Measurements from ENCODE around the gene SH2D1B. TPM values are rescaled to one million over a fixed set of nuclear protein-coding genes. Genes with fewer than 3 reads are reported as not detected.

SH2D1B gene
- total and polyA plus RNA-seq, 2 experiments from 2014 or later: not detected

- H3K79me2 ChIP-seq (replicated peaks; ENCODE audit: insufficient read depth): no peaks in the 10 kb centered on the region
- TF ChIP-seq JUNB (IDR thresholded peaks at IDR 0.05; ENCODE audit: unreplicated experiment): no peak
- no peak for TF ChIP-seq EZH2phosphoT487 (IDR thresholded peaks at IDR 0.05; ENCODE audit: unreplicated experiment)
- TF ChIP-seq CREB1 (CRISPR knock-in tag; IDR thresholded peaks at IDR 0.05; ENCODE audit: low read depth): no peak
- TF ChIP-seq POLR2AphosphoS5 (IDR thresholded peaks at IDR 0.05; ENCODE audit: low read depth): no peak
- TF ChIP-seq CTCF (conservative IDR thresholded peaks at IDR 0.05; ENCODE audit: low read depth in 2 of 2): no peak
- no peak for TF ChIP-seq REST (IDR thresholded peaks at IDR 0.05; ENCODE audit: unreplicated experiment)
- TF ChIP-seq ZNF331 (CRISPR knock-in tag; IDR thresholded peaks at IDR 0.05; ENCODE audit: low read depth): no peak
- TF ChIP-seq STAT1 (IDR thresholded peaks at IDR 0.05; ENCODE audit: unreplicated experiment): no peak
- TF ChIP-seq ZNF114 (CRISPR knock-in tag; IDR thresholded peaks at IDR 0.05): no peak
- TF ChIP-seq EZH2 (IDR thresholded peaks at IDR 0.05; ENCODE audit: low read depth, unreplicated experiment): no peak
- TF ChIP-seq NANOG (IDR thresholded peaks at IDR 0.05; ENCODE audit: borderline replicate concordance): no peak
- TF ChIP-seq ZNF462 (CRISPR knock-in tag; IDR thresholded peaks at IDR 0.05): no peak
- TF ChIP-seq, protein P1, sequence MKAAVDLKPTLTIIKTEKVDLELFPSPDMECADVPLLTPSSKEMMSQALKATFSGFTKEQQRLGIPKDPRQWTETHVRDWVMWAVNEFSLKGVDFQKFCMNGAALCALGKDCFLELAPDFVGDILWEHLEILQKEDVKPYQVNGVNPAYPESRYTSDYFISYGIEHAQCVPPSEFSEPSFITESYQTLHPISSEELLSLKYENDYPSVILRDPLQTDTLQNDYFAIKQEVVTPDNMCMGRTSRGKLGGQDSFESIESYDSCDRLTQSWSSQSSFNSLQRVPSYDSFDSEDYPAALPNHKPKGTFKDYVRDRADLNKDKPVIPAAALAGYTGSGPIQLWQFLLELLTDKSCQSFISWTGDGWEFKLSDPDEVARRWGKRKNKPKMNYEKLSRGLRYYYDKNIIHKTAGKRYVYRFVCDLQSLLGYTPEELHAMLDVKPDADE (IDR thresholded peaks at IDR 0.05): no peak
- H3K36me3 ChIP-seq (ENCODE audit: insufficient read depth): no peaks in the 10 kb centered on the region
- H3K4me3 ChIP-seq: no peak overlapping the region
- no peaks in the 10 kb centered on the region for H3K36me3 Mint-ChIP-seq (ENCODE audit: low read depth)
- no peaks in the 10 kb centered on the region for H4K20me1 ChIP-seq (replicated peaks; ENCODE audit: insufficient read depth)
- no peaks in the 10 kb centered on the region for H3F3A ChIP-seq (replicated peaks; ENCODE audit: low read depth)
- no peaks in the 10 kb centered on the region; the same call in 2 of the 3 replicates for H3K4me1 Mint-ChIP-seq
- no peak overlapping the region for H3K4me3 Mint-ChIP-seq
- peaks cover 11% of the 10 kb centered on the region for H3K27me3 Mint-ChIP-seq (ENCODE audit: insufficient read depth, low read depth, poor library complexity)
- no peak for ATAC-seq
- H3K9me2 ChIP-seq (ENCODE audit: insufficient read depth): no peaks in the 10 kb centered on the region
- DNase-seq (ENCODE audit: low spot score): no peak
- H3K4me1 ChIP-seq (ENCODE audit: insufficient read depth): no peaks in the 10 kb centered on the region
- H3K27ac Mint-ChIP-seq: no peak overlapping the region
- H3K4me2 ChIP-seq: no peak overlapping the region
- H3K27me3 ChIP-seq (ENCODE audit: insufficient read depth): no peaks in the 10 kb centered on the region
- H3K27ac ChIP-seq (ENCODE audit: low read depth): no peak overlapping the region
- no peak overlapping the region for H2AFZ ChIP-seq
- no peaks in the 10 kb centered on the region for H3K9me3 Mint-ChIP-seq
Measured at GRCh38 chr1:162374406-162374805, 37.5 kb downstream of the SH2D1B start.
